Fibroblast of pulmonary artery (primary cell): Measurements from ENCODE around the gene PTGES3.
"Not testable (repeated sequence)": the region's sequence is repeated elsewhere in the genome, so short reads cannot be mapped to it uniquely, and the experiment has no call there.

ENCODE experiments used
- DNase-seq: peaks from one replicate; pipeline ENCODE4 v3.0.0-alpha.2; 2010; ENCODE audit warnings: low read depth
- H3K4me3 ChIP-seq: replicated peaks from 2 replicates; pipeline ENCODE4 v1.5.1; 2011; ENCODE audit warnings: low read depth, mild to moderate bottlenecking, control low read depth, low read length, moderate library complexity
- TF ChIP-seq, protein P1 (sequence below): IDR thresholded peaks from 2 replicates; pipeline ENCODE4 v1.5.1; 2011; ENCODE audit warnings: mild to moderate bottlenecking, control low read depth, low read length, inconsistent platforms; ENCODE audit errors: missing control alignments

PTGES3 gene

DNA sequence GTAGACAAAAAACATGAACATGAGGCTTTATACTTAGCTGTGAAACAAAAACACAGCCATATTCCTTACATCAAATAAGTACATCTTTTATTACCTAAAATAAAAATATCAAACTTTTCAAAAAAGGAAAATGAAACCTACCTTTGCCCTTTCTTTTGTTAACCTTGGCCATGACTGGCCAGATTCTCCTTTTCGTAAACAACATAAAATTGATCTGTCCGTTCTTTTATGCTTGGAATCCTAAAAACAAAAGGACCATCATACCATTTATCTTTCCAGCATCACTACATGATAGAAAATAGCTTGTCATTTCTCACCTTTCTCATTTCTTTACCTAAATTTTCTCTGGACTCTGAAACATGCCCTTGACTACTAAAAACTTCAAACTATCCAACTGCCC lies 16.5 kb downstream of the PTGES3 start:
- TF ChIP-seq, protein P1, sequence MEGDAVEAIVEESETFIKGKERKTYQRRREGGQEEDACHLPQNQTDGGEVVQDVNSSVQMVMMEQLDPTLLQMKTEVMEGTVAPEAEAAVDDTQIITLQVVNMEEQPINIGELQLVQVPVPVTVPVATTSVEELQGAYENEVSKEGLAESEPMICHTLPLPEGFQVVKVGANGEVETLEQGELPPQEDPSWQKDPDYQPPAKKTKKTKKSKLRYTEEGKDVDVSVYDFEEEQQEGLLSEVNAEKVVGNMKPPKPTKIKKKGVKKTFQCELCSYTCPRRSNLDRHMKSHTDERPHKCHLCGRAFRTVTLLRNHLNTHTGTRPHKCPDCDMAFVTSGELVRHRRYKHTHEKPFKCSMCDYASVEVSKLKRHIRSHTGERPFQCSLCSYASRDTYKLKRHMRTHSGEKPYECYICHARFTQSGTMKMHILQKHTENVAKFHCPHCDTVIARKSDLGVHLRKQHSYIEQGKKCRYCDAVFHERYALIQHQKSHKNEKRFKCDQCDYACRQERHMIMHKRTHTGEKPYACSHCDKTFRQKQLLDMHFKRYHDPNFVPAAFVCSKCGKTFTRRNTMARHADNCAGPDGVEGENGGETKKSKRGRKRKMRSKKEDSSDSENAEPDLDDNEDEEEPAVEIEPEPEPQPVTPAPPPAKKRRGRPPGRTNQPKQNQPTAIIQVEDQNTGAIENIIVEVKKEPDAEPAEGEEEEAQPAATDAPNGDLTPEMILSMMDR: no peak
- H3K4me3 ChIP-seq: no peak overlapping the region
- no peak for DNase-seq

DNA sequence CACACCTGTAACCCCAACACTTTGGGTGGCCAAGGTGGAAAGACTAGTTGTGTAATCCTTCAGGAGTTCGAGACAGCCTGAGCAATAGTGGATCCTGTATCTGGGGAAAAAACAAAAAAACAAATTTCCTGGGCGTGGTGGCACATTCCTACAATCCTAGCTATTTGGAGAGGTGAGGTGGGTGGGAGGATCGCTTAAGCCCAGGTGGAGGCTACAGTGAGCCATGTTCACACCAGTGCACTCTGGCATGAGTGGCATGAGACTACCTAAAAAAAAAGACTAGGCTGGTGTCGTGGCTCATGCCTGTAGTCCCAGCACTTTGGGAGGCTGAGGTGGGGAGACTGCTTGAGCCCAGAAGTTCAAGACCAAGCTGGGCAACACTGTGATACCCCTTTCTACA lies 17.2 kb downstream of the PTGES3 start:
- DNase-seq: no peak
- no peak overlapping the region for H3K4me3 ChIP-seq
- TF ChIP-seq, protein P1: no peak

DNA sequence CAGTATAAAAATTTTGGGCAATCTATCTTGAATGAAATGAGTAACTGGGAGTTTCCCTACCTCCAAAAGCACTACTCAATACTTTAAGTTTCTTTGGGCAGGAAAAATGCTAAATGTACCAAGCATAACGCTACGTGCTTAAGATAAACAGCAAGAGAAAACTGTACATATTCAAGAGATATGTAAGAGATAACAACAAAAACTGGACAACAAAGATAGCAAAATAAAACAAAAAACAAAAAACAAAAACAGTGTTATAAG lies 20.0 kb downstream of the PTGES3 start:
- DNase-seq: no peak
- H3K4me3 ChIP-seq: no peak overlapping the region
- TF ChIP-seq, protein P1: no peak

DNA sequence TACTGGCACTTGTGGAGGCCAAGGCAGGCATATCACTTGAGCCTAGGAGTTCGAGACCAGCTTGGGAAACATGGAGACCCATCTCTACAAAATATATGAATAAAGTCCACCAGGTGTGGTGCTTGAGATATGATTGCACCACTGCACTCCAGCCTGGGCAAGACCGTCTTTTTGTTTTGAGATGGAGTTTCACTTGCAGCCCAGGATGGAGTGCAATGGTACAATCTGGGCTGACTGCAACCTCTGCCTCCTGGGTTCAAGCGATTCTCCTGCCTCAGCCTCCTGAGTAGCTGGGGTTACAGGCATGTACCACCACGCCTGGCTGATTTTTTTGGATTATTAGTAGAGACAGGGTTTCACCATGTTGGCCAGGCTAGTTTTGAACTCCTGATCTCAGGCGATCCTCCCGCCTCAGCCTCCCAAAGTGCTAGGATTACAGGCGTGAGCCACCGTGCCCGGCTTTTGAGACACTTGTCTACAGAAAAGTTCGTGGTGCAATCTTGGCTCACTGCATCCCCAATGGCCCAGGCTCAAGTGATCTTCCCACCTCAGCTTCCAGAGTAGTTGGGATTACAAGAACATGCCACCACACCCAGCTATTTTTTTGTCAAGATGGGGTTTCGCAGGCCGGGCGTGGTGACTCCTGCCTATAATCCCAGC lies 26.0 kb downstream of the PTGES3 start:
- no peak overlapping the region for H3K4me3 ChIP-seq
- no peak for DNase-seq
- TF ChIP-seq, protein P1: no peak

DNA sequence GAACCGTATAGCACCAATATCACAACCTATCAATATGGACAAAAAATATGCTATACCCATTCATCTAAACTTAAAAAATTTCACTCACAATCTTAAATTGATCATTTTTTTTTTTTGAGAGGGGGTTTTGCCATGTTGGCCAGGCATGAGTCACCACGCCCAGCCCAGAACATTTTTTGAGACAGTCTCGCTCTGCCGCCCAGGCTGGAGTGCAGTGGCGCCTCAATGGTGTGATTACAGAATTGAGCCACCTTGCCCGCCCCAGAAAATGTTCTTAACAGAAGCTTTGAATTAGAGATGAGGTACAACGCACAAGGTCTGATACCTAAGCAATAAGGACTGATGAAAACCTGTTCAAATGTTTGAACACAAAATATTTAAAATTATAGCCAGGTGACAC lies 26.5 kb downstream of the PTGES3 start:
- no peak for DNase-seq
- TF ChIP-seq, protein P1: no peak
- no peak overlapping the region for H3K4me3 ChIP-seq

DNA sequence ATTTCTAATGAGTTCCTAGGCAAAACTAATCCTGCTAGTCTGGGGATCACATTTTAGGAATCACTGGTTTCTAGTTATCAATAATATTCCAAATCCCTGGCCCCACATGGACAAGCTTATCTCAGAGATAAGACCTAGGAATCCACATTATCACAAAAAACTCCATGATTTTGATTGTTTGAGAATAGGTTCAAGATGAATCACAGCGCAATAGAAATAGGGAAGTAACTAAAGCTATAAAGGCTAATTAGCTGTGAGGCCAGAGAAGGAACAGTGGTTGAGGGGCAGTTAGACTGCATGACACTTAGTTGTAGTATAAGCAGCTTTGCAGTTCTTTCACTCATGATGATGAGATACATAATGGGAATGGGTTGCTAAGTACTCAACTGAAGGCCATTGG lies 29.2 kb downstream of the PTGES3 start:
- TF ChIP-seq, protein P1: no peak
- no peak for DNase-seq
- H3K4me3 ChIP-seq: no peak overlapping the region

DNA sequence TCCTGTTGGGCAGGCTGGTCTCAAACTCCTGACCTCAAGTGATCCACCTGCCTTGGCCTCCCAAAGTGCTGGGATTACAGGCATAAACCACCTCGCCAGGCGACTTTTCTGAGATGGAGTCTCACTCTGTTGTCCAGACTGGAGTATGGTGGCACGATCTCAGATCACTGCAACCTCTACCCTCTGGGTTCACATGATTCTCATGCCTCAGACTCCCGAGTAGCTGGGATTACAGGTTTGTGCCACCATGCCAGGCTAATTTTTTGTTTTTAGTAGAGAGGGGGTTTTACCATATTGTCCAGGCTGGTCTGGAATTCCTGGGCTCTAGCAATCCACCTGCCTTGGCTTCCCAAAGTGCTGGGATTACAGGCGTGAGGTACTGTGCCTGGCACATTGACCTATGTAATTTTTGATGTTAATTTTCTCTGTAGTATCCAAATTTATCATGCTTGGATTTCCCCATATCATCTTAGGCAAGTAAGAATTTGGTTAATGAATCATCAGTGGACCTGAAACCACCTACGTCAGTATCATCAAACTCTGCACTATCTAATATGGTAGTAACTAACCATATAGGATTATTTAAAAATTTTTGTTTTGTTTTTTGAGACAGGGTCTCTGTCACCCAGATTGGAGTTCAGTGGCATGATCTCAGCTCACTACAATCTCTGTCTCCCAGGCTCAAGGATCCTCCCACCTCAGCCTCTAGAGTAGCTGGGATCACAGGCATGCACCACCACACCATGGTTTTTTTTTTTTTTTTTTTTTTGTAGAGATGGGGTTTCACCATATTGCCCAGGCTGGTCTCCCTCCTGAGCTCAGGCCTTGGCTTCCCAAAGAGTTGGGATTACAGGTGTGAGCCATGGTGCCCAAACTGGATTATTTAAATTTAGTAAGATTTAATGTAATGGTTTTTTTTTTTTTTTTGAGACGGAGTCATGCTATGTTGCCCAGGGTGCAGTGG lies 30.4 kb downstream of the PTGES3 start:
- no peak overlapping the region for H3K4me3 ChIP-seq
- TF ChIP-seq, protein P1: no peak
- no peak for DNase-seq

DNA sequence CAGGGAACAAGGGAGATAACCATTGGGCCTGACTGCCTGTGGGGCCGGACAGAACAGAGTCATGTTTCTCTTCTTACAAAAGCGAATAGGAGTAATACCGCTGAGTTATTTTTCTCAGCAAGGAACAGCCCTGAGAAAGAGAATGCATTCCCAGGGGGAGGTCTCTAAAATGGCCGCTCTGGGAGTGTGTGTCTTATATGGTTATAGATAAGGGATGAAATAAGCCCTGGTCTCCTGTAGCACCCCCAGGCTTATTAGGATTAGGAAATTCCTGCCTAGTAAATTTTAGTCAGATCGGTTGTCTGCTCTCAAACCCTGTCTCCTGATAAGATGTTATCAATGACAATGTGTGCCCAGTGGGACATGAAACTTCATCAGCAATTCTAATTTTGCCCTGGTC lies 34.3 kb downstream of the PTGES3 start:
- DNase-seq, H3K4me3 ChIP-seq: not testable (repeated sequence)

DNA sequence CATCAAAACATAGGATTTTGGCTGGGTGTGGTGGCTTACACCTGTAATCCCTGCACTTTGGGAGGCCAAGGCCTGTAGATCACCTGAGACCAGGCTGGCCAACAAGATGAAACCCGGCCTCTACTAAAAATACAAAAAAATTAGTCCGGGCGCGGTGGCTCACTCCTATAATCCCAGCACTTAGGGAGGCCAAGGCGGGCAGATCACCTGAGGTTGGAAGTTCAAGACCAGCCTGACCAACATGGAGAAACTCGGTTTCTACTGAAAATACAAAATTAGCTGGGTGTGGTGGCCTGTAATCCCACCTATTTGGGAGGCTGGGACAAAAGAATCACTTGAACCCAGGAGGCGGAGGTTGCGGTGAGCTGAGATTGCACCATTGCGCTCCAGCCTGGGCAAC lies 40.1 kb downstream of the PTGES3 start:
- not testable (repeated sequence) for DNase-seq, H3K4me3 ChIP-seq
